Stimulated activated CD4-positive, alpha-beta T cell treated with anti-CD3 and anti-CD28 coated beads, Interleukin-1b, Interleukin-23, amount 100 ng/mL, for 24 hours (primary cell): ENCODE measurements around the gene GARRE1.
"Not testable (repeated sequence)": the region's sequence is repeated elsewhere in the genome, so short reads cannot be mapped to it uniquely, and the experiment has no call there.

Source experiments
- DNase-seq, 4 experiments: peaks; one replicate each; pipeline ENCODE4 v3.0.0-alpha.2; 2020; ENCODE audit warnings: low read depth in 4 of 4, low spot score in 1 of 4

GARRE1 gene

DNA sequence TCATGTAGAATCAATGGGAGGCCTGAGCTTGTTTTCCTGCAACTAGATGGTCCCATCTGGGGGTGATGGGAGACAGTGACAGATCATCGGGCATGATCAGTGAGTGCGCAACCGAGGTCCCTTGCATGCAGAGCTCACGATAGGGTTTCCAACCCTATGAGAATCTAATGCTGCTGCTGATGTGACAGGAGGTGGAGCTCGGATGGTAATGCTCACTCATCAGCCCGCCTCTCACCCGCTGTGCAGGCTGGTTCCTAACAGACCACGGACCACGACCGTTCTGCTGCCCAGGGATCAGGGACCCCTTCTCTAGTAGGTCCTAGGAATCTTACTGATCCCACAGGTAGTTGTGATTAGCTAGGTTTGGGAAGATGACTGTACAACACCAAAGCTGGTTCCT is 23.5 kb upstream of the GARRE1 start:
- no peak for DNase-seq

DNA sequence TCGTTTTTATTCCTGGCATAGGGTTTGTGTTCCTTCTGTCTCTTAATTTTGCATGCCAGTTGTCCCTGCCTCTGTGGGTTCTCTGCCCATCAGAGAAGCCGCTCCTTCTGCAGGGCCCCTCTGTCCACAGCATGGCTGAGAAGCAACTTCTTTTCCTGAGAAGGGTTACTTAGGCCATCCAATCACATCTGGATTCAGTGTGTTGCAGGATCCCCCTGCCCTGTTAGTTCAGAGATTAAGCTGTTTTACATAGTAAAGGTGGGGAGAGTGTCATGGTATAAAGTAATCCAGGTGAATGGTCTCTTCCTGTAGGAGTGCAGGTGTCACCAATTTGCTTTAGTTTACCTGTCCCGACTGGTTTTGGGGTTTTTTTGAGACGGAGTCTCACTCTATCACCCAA is 22.9 kb upstream of the GARRE1 start:
- DNase-seq: no peak

DNA sequence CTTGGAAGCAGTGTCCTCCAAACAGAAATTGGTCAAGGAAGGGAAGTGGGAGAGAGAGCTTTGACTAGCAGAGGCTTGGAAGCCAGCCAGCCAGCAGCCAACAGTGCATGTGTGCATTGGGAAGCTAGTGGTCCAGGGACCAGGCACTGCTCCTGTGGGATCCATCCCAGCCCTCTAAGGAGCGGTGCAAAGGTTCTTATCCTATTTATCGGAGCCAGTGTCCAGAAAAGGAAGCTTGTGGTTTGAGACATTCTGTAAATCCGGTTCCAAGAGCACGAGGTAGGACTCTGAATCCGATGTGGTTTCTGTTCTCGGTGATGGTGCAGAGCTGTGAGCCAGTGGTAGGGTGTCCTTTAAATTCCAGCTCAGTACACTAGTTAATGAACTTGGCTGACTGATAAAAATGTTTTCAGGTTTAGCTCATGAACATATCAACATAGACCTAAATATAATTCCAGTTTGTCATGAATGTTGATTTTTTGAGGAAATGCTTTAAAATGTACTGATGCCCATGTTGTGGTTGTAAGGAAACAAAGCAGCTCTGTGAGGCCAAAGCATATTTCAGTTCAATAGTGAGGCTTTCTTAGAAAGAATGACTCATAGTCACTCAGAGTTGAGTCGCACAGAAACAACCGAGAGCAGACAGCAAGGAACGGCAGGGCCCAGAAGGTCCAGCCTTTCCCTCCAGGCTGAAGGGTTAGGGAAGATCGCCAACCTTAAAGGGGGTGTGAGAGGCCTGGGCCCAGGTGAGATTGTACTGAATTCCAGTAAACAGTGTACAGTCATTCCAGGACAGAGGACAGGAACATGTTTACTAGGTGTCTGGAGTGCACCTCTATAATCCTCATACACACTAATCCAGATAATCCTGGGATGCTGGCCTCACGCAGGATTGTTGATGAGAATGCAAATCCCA is 21.5 kb upstream of the GARRE1 start:
- no peak for DNase-seq

GRCh38 chr19:34235425-34235940 is 18.9 kb upstream of the GARRE1 start:
- DNase-seq: no peak

DNA sequence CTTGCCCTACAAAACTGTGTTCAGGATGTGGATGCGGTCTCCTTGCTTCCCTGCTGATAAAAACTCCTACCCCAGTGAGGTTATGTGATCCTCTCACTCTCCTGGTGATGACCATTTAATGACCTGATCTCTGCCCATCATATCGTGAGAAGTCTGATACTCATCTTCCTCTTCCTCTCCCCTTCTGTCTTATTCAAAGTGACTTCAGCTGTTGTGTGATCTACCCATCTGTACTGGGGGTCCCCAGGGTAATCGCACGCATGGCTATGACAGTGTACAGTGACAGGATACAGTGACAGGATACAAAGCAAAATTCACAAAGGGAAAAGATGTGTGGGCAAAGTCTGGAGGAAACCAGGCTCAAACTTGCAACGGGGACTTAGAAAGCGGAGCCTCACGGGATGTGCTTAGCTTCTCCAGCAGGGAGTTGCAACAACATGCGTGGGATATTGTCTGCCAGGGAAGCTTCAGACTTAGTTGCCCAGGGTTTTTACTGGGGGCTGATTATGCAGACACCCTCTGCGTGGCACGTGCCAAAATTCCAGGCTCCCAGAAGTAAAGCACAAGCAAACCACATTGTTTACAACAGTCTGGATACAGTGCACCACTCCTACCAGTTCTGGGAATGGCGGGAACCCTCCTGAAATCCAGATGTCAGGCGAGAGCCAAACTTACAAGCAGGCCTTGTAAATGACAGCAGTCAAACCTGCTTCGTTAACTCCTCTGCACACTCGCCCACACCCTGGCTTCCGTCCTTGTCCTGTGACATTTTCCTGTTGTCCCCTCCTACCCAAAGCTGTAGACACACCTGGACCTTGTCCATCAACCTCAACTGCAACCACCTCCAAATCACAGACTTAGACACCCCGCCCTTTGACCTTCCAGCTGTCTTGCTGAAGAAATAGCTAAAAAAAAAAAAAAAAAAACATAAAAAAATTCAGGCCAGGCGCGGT is 18.0 kb upstream of the GARRE1 start:
- no peak for DNase-seq

GRCh38 chr19:34237283-34237682 is 17.1 kb upstream of the GARRE1 start:
- no peak for DNase-seq

DNA sequence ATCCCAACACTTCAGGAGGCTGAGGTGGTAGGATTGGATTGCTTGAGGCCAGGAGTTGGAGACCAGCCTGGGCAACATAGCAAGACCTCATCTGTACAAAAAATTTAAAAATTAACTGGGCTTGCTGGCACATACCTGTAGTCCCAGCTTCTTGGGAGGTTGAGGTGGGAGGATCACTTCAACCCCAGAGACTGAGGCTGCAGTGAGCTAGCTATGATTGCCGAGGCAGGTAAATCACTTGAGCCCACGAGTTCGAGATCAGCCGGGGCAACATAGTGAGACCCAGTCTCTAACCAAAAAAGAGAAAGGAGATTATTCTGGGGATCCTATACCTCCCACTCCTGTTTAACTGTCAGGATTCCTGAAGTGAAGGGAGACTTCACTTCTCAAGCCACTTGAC is 16.4 kb upstream of the GARRE1 start:
- DNase-seq: no peak

GRCh38 chr19:34241513-34242337 is 12.6 kb upstream of the GARRE1 start:
- no peak for DNase-seq

- DNase-seq: not testable (repeated sequence)
Measured at GRCh38 chr19:34243138-34243875, 11.0 kb upstream of the GARRE1 start.

- DNase-seq: no peak
Measured at GRCh38 chr19:34243876-34244578, 10.3 kb upstream of the GARRE1 start.

- DNase-seq: no peak
Measured at GRCh38 chr19:34244611-34245299, 9.6 kb upstream of the GARRE1 start.

DNA sequence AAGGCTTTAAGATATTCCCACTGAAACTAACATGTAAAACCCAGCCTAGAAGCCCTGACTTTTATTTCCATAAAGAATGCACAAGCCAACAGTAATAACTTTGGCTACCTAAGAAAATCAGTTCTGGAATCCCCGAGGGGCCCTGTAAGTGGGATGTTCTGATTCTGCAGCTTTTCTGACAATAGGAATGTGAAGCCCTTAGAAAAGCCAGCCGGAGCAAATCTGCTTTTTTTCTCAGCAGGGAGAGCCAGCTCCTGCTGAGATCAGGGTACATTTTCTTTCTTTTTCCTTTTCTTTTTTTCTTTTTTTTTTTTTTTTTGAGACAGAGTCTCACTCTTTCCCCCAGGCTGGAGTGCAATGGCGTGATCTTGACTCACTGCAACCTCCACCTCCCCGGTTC is 8.0 kb upstream of the GARRE1 start:
- no peak for DNase-seq

- DNase-seq: no peak
Measured at GRCh38 chr19:34248941-34249340, 5.4 kb upstream of the GARRE1 start.

GRCh38 chr19:34253167-34253566 is 1.2 kb upstream of the GARRE1 start:
- not testable (repeated sequence) for DNase-seq

GRCh38 chr19:34253681-34254045 is 691 bp upstream of the GARRE1 start:
- DNase-seq: not testable (repeated sequence)

- peak in 2 of 4 experiments; percentile 24 to 25 for DNase-seq
Measured at GRCh38 chr19:34254698-34255432, 511 bp downstream of the GARRE1 start.

GRCh38 chr19:34255546-34255945 is 1.2 kb downstream of the GARRE1 start:
- no peak for DNase-seq

DNA sequence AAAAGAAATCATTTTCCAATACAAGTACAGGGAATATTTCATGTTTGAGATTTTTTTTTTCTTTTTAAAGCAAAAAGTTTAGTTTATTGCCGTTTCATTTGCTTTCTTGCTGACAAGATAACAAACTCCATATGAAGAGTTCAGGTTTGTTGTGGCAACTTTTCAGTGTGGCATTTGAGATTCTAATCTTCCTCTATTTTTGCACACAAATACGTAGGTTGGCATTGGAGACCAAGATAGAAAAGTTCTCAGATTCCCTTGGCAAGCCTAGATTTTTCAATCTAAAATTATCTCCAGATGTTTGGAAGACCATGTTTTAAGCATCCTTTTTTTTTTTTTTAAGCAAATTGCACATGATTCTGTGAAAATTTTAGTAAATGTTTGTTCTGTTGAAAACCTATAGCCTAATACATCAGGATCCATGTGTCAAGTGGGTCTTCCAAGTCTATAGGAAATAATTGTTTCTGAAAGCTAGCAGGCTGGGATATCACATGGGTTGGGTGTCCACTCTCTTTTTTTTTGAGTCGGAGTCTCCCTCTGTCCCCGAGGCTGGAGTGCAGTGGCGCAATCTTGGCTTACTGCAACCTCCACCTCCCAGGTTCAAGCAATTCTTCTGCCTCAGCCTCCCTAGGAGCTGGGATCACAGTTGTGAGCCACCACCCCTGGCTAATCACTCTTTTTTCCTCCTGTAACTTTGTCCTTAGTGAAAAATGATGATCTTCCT is 2.6 kb downstream of the GARRE1 start:
- no peak for DNase-seq
